ACC112 (cell line): ENCODE data around the gene RINT1.
"Not testable (repeated sequence)": the region's sequence is repeated elsewhere in the genome, so short reads cannot be mapped to it uniquely, and the experiment has no call there.

Source experiments
- H2AFZ ChIP-seq: fragments of 200-600 bp; sonication (generic); one replicate; pipeline ENCODE4 v1.6.0; 2017; ENCODE audit warnings: antibody characterized with exemption, low read length; ENCODE audit not compliant: unreplicated experiment
- H3K27ac ChIP-seq: fragments of 200-600 bp; sonication (generic); 2 replicates; pipeline ENCODE4 v1.5.1; 2014; ENCODE audit warnings: low read depth, mild to moderate bottlenecking, antibody characterized with exemption, low read length, moderate library complexity
- H3K27me3 ChIP-seq: fragments of 200-600 bp; sonication (generic); 2 replicates; pipeline ENCODE4 v1.6.1; 2014; ENCODE audit warnings: mild to moderate bottlenecking, antibody characterized with exemption, low read length, moderate library complexity, mixed read lengths; ENCODE audit not compliant: insufficient read depth
- H3K36me3 ChIP-seq: fragments of 200-600 bp; sonication (generic); 2 replicates; pipeline ENCODE4 v1.6.1; 2016; ENCODE audit warnings: mild to moderate bottlenecking, antibody characterized with exemption, low read length, moderate library complexity, mixed read lengths; ENCODE audit not compliant: insufficient read depth
- H3K4me1 ChIP-seq: fragments of 200-600 bp; sonication (generic); one replicate; pipeline ENCODE4 v1.6.1; 2016; ENCODE audit warnings: low read length, mixed read lengths; ENCODE audit not compliant: insufficient read depth, unreplicated experiment, control insufficient read depth
- H3K4me3 ChIP-seq: fragments of 200-600 bp; sonication (generic); 2 replicates; pipeline ENCODE4 v1.5.1; 2014; ENCODE audit warnings: mild to moderate bottlenecking, low read depth, low read length
- H3K79me2 ChIP-seq: fragments of 200-600 bp; sonication (generic); one replicate; pipeline ENCODE4 v1.6.0; 2016; ENCODE audit warnings: low read length; ENCODE audit not compliant: control insufficient read depth, unreplicated experiment, insufficient read depth

RINT1 gene

DNA sequence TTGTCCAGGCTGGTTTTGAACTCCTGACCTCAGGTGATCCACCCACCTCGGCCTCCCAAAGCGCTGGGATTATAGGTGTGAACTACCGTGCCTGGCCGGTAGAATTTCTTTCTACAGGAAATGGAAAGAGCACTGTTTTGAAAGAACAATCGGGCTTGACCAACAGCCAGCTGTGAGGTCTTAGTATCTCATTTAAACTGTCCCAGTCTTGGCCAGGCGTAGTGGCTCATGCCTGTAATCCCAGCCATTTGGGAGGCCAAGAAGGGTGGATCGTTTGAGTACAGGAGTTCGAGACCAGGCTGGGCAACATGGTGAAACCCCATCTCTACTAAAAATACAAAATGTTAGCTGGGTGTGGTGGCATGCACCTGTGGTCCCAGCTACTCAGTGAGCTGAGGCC, 67.1 kb downstream of the RINT1 start:
- not testable (repeated sequence) for H3K79me2 ChIP-seq, H2AFZ ChIP-seq, H3K27me3 ChIP-seq, H3K36me3 ChIP-seq, H3K4me3 ChIP-seq, H3K4me1 ChIP-seq, H3K27ac ChIP-seq

DNA sequence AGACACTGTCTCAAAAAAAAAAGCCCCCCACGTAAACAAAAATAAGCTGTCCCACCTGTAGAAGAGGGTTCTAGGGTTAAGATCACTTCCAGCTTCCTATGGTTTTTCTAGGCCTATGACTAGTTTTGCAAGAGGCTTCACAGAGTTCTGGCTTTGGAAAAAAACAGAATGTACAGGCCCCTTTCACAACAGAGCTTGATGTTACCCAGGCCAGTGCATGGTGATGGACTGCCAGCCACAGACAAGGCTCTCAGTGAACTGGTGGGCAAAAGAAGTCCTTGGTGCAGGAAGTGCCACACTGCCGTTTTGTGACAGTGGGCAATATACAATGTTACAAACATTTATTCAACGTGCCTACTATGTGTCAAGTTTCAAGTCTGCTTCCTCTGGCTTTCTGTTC, 67.5 kb downstream of the RINT1 start:
- Histone ChIP-seq H3K4me1 (no peaks in the 10 kb centered on the region), H3K4me3 (no peak overlapping the region), H3K36me3 (no peaks in the 10 kb centered on the region), H3K79me2 (no peaks in the 10 kb centered on the region), H2AFZ (no peak overlapping the region), H3K27ac (no peak overlapping the region), H3K27me3 (no peaks in the 10 kb centered on the region)

DNA sequence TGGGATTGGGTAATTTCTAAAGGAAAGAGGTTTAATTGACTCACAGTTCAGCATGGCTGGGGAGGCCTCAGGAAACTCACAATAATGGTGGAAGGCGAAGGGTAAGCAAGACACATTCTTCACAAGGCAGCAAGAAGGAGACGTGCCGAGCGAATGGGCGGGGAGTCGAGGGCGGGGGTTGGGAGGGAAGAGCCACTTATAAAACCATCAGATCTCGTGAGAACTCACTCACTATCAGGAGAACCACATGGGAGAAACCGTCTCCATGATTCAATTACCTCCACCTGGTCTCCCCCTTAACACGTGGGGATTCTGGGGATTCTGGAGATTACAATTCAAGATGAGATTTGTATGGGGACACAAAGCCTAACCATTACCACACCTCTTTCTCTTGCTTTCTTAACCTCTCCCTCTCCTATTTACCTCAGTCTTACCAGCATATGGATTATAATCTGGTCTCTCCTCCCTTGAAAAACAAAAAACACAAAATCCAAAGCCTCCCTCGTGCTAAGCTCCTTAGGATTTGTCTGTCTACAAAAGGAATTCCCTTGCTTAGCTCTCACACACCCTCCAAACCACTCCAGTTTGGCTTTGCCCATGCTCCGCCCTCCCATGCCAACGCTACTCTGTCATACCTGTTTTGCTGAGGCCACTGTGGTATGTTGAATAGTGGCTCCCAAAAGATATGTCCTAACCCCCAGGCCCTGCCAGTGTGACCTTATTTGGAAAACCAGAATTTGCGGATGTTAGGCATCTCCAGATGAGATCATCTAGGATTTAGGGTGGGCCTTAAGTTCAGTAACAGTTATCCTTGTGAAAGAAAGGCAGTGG, 68.9 kb downstream of the RINT1 start:
- no peaks in the 10 kb centered on the region for H3K36me3 ChIP-seq
- no peak overlapping the region for H3K4me3 ChIP-seq
- no peak overlapping the region for H2AFZ ChIP-seq
- H3K27me3 ChIP-seq: no peaks in the 10 kb centered on the region
- no peak overlapping the region for H3K27ac ChIP-seq
- no peaks in the 10 kb centered on the region for H3K79me2 ChIP-seq
- no peaks in the 10 kb centered on the region for H3K4me1 ChIP-seq

DNA sequence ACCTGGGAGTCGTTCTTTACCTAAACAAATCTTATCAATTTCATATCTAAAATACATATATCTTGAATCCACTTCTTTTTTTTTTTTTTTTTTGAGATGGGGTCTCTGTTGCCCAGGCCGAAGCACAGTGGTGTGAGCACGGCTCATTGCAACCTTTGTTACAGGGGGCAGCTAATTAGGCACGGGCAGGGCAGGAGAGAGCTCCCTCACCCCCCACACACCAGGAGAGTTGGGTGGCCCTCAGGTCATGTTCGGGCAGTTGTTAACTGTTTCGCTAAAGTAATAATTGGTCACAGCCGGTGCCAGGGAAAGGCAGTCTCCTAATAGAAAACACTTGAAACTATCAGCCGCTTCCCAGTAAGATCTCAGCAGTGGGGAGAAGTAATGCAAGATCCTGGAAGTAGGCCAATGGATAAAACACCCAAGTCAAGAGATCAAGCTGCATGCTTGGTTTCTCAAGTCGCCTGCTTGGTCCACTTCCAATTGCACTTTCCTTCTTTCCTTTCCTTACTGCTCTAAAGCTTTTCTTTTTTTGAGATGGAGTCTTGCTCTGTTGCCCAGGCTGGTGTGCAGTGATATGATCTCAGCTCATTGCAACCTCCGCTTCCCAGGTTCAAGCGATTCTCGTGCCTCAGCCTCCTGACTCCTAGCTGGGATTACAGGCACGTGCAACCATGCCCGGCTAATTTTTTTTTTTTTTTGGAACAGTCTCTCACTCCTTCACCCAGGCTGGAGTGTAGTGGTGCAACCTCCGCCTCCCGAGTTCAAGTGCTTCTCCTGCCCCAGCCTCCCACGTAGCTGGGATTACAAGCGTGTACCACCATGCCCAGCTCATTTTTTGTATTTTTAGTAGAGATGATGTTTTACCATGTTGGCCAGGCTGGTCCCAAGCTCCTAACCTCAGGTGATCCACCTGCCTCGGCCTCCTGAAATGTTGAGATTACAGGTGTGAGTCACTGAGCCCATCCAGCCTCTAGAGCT, 70.6 kb downstream of the RINT1 start:
- H2AFZ ChIP-seq: no peak overlapping the region
- H3K27ac ChIP-seq: no peak overlapping the region
- H3K36me3 ChIP-seq: no peaks in the 10 kb centered on the region
- no peak overlapping the region for H3K4me3 ChIP-seq
- no peaks in the 10 kb centered on the region for H3K27me3 ChIP-seq
- H3K79me2 ChIP-seq: no peaks in the 10 kb centered on the region
- no peaks in the 10 kb centered on the region for H3K4me1 ChIP-seq

DNA sequence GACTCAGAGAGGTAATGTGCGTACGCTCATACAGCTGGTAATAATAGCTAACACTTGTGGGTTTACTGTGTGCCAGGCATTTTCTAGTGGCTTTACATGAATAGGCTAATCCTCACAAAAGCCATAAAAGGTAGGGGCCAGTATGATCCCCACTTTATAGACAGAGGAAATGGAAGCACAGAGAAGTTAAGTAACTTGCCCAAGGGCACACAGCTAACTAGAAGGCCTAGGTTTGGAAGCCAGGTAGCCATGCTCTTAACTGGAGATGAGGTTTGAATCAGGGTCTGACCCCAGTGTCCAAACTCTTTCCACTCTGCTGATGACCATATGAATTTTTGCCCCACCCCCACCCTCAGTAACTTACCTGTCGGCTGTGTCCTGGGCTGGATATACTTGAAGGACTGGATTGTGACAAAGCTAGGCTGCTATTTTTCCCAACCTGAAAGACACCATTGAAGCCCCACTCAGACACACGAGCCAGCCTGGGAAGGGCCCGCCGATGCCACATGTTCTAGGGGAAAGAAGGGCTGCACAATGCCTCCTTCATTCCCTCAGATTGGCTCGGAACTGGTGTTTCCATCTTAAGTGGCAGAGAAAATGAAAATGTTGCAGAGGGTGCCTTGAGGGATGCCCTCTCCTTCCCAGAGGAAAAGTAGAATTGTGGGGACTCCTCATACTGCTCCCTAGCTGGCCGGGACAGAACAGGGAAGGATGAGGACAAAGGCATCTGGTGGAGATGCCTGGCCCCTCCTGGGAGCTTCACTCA, 78.3 kb downstream of the RINT1 start:
- peaks cover 5% of the 10 kb centered on the region for H3K4me1 ChIP-seq
- no peak overlapping the region for H3K4me3 ChIP-seq
- H2AFZ ChIP-seq: no peak overlapping the region
- no peaks in the 10 kb centered on the region for H3K36me3 ChIP-seq
- no peaks in the 10 kb centered on the region for H3K27me3 ChIP-seq
- no peak overlapping the region for H3K27ac ChIP-seq
- no peaks in the 10 kb centered on the region for H3K79me2 ChIP-seq

DNA sequence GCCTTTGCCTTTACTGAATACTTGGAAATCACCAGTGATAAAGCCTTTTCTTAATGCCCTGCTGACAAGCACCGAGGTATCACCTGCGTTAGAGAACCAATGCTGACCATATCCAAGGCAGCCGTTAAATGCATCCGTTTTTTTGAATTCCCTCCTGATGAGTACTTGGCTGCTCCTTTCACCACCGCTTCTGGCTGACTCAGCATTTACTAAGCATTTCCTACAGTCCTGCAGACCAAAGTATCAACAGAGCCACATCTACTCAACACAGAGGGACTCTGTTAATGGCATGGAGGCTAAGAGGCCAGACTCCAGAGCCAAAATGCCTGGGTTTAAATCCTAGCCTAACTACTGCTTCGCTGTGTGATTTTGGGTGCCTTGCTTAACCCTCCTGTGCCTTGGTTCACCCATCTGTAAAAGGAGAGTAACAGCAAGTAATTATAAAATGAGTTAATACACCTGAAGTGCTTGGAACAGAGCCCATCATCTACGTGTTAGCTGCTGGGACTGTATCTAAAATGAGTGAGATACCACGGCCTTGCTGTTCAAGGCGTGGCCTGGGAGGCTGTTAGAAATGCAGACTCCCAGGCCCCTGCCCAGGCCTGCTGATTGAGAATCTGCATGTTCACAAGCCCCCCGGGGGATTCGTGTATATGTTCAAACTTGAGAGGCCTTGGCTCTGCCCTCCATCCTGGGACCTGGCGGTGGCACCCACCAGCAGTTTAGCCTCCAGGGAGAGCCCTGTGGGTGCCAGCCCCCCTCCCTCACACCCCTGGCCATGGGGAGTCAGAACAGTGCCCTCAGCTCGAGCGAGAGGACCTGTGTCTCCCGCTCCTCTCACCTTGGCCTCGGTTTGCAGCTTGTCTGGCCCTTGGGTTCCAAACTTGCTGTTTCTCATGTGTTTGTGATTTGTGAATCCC, 80.1 kb downstream of the RINT1 start:
- Histone ChIP-seq H3K27me3 (no peaks in the 10 kb centered on the region), H3K27ac (no peak overlapping the region), H3K79me2 (no peaks in the 10 kb centered on the region), H3K4me3 (no peak overlapping the region), H3K4me1 (peaks cover 5% of the 10 kb centered on the region), H2AFZ (no peak overlapping the region), H3K36me3 (no peaks in the 10 kb centered on the region)

DNA sequence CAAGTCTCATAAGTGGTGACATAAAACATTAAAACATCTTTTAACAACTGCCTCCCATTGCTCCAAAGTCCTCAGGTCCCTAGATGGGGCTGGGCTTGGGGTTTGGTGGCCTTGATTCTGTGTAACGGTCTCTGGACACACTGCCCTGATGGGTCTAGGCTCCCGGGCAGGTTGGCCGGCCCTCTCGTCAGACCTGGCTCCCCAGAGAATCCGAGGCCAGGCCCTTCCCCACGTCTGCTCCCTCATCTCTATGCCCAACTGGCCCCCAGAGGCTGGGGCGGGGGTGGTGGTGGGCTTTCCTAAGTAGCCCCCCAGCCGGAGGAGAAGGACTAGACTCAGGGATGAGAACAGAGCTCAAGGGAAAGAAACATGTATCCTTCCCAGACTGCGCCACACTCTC, 80.8 kb downstream of the RINT1 start:
- Histone ChIP-seq H3K79me2 (no peaks in the 10 kb centered on the region), H3K4me1 (peaks cover 5% of the 10 kb centered on the region), H3K27me3 (no peaks in the 10 kb centered on the region), H2AFZ (no peak overlapping the region), H3K27ac (no peak overlapping the region), H3K36me3 (no peaks in the 10 kb centered on the region), H3K4me3 (no peak overlapping the region)

DNA sequence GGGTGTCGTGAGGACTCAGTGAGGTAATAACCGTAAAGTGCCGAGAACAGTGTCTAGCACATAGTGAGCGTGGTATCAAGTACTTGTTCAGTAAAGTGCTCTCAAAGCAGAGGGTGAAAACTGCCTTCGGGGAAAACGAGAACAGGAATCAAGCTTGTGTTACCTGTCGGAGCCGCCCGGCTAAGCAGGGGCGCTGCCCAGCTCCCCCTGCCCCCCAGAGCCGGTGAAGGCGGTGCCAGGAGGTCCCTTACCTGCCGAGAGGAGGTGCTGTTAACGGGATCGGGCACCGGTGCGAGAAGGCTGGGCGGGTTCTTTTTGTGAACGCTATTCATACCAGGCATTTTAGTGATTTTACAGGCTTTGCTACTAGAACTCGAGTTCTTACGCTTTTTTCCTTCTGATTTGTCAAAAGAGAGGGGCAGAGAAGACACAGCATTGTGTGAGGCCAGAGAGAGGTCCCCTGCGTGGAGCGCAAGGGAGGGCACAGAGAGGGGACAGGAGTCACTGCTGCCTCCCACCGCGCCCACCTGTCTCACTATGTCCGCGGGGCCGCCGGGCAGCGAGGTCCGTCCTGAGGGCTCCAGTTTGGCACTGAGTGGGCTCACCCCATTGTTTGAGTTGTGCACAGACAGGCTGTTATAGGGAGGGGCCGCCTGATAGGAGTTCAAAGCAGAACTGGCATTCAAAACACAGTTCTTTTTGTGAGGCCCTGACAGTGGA, 81.8 kb downstream of the RINT1 start:
- Histone ChIP-seq H3K27me3 (no peaks in the 10 kb centered on the region), H3K4me3 (no peak overlapping the region), H3K36me3 (no peaks in the 10 kb centered on the region), H3K4me1 (peaks cover 5% of the 10 kb centered on the region), H3K79me2 (no peaks in the 10 kb centered on the region), H3K27ac (no peak overlapping the region), H2AFZ (no peak overlapping the region)

DNA sequence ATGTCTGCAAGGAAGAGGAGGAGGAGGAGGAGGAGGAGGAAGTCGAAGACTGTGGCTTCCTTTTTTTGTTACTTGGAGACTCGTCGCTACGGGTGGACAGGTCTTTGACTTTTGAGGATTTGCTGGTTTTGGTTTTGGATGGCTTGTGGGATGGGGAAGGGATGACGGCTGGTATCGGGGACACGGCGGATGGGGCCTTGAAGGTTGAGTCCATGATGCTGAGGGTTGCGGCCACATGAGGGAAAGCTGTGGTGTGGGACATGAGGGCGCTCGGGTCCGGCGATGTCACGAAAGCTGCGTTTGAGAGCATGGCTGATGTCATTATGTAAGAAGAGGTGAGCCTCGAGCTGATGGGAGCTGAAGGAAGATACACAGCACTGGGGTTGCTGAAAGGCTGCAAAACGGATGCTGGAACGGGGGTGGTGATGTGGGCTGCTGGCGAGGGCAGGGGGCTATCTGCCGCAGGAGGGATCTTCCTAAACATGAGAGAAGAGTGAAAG, 82.4 kb downstream of the RINT1 start:
- no peaks in the 10 kb centered on the region for H3K27me3 ChIP-seq
- no peak overlapping the region for H3K27ac ChIP-seq
- no peaks in the 10 kb centered on the region for H3K79me2 ChIP-seq
- peaks cover 5% of the 10 kb centered on the region for H3K4me1 ChIP-seq
- no peaks in the 10 kb centered on the region for H3K36me3 ChIP-seq
- no peak overlapping the region for H2AFZ ChIP-seq
- no peak overlapping the region for H3K4me3 ChIP-seq
